A549 (cell line): ENCODE data around the gene LDLRAD3. TPM values are rescaled to one million over a fixed set of nuclear protein-coding genes. Genes with fewer than 3 reads are reported as not detected.

Source experiments
- ATAC-seq, 2 experiments: fragments of 200-7000 bp in 1 of 2; fragments of >200 bp in 1 of 2; cut with Nextera tagmentation in 1 of 2; cut with Tn5 transposase in 1 of 2; 3 replicates each; pipeline versions ENCODE4 v1.8.0 to v1.9.1; 2018 to 2020; ENCODE audit warnings: mild to moderate bottlenecking in 1 of 2, moderate library complexity in 1 of 2
- CTCF ChIA-PET: fragments of 300-600 bp; sonication (Branson Sonifier 250); formaldehyde crosslinking; extraction: SDS; loops from one replicate; lab custom pipeline; 2021; ENCODE audit warnings: antibody characterized with exemption, inconsistent platforms; lab: Yijun Ruan, JAX
- POLR2A ChIA-PET: fragments of 350-600 bp; formaldehyde crosslinking; extraction: SDS; loops from one replicate; lab custom pipeline; 2021; ENCODE audit warnings: antibody characterized with exemption, inconsistent platforms; lab: Yijun Ruan, JAX
- DNase-seq, 2 experiments: peaks; one replicate each; pipeline versions ENCODE4 v3.0.0 to v3.0.0-alpha.2; 2011 to 2016; ENCODE audit warnings: low read depth in 1 of 2, low spot score in 1 of 2
- FAIRE-seq: peaks from 2 replicates; lab custom pipeline; 2011; peaks lifted over from hg19 to GRCh38; lab: Jason Lieb, UNC
- H3K27ac ChIP-seq, 2 experiments: fragments of >200 bp; sonication (Bioruptor Twin); formaldehyde crosslinking; 3 replicates each; pipeline ENCODE4 v1.5.1; 2016 to 2017
- H3K4me1 ChIP-seq: fragments of >200 bp; sonication (Bioruptor Twin); formaldehyde crosslinking; 3 replicates; pipeline ENCODE4 v1.6.1; 2016
- H3K4me2 ChIP-seq: fragments of >200 bp; sonication (Bioruptor Twin); formaldehyde crosslinking; 3 replicates; pipeline ENCODE4 v1.6.1; 2016
- H3K4me3 ChIP-seq: fragments of >200 bp; sonication (Bioruptor Twin); formaldehyde crosslinking; 3 replicates; pipeline ENCODE4 v1.5.1; 2016
- H3K9me3 ChIP-seq: fragments of >200 bp; sonication (Bioruptor Twin); formaldehyde crosslinking; 3 replicates; pipeline ENCODE4 v1.6.1; 2016
- BCL3 ChIP-seq: fragments of >200 bp; sonication (Bioruptor Twin); formaldehyde crosslinking; IDR thresholded peaks from 3 replicates; pipeline ENCODE4 v1.6.1; 2016
- BHLHE40 ChIP-seq: IDR thresholded peaks from 2 replicates; pipeline ENCODE4 v1.6.1; 2012; ENCODE audit warnings: low read depth, low read length, inconsistent platforms
- EHF ChIP-seq: fragments of 250-450 bp; sonication (Bioruptor Pico); IDR thresholded peaks from 2 replicates; pipeline ENCODE4 v1.5.0; 2020; ENCODE audit warnings: mild to moderate bottlenecking
- EHMT2 ChIP-seq: fragments of 200-600 bp; sonication (generic); IDR thresholded peaks from 2 replicates; pipeline ENCODE4 v1.6.1; 2016; ENCODE audit warnings: antibody characterized with exemption, low read depth, mild to moderate bottlenecking, moderate library complexity
- EP300 ChIP-seq, 2 experiments: fragments of >200 bp; sonication (Bioruptor Twin); formaldehyde crosslinking; IDR thresholded peaks; 2 replicates in 1 of 2; 3 replicates in 1 of 2; pipeline ENCODE4 v1.6.1; 2016 to 2017
- ESRRA ChIP-seq: fragments of 150-350 bp; IDR thresholded peaks from 2 replicates; pipeline ENCODE4 v1.6.1; 2014; ENCODE audit warnings: mild to moderate bottlenecking, low read length, borderline replicate concordance
- FOSB ChIP-seq: fragments of 250-450 bp; sonication (Bioruptor Pico); IDR thresholded peaks from 2 replicates; pipeline ENCODE4 v1.5.0; 2020; ENCODE audit warnings: mild to moderate bottlenecking, moderate library complexity
- FOSL2 ChIP-seq, 2 experiments: fragments of 450-650 bp in 1 of 2; fragments of >200 bp in 1 of 2; sonication (Bioruptor Twin) in 1 of 2; formaldehyde crosslinking; IDR thresholded peaks; 2 replicates each; pipeline versions ENCODE4 v1.5.0 to v1.6.1; 2016 to 2020; ENCODE audit warnings: mild to moderate bottlenecking in 1 of 2, moderate library complexity in 1 of 2
- GATA3 ChIP-seq: IDR thresholded peaks from 2 replicates; pipeline ENCODE4 v1.6.1; 2012; ENCODE audit warnings: borderline replicate concordance
- HES2 ChIP-seq: fragments of >200 bp; sonication (Bioruptor Twin); formaldehyde crosslinking; IDR thresholded peaks from 2 replicates; pipeline ENCODE4 v1.6.1; 2016
- HEYL ChIP-seq: fragments of 250-450 bp; sonication (Bioruptor Pico); IDR thresholded peaks from 2 replicates; pipeline ENCODE4 v1.8.0; 2021; ENCODE audit warnings: mild to moderate bottlenecking, moderate library complexity
- HOXB5 ChIP-seq: fragments of 250-450 bp; sonication (Bioruptor Pico); IDR thresholded peaks from 2 replicates; pipeline ENCODE4 v1.5.0; 2020; ENCODE audit warnings: mild to moderate bottlenecking, moderate library complexity
- KDM5A ChIP-seq: fragments of 200-600 bp; sonication (generic); IDR thresholded peaks from 2 replicates; pipeline ENCODE4 v1.6.1; 2016; ENCODE audit warnings: antibody characterized with exemption, mild to moderate bottlenecking
- RARB ChIP-seq: fragments of 250-450 bp; sonication (Bioruptor Pico); IDR thresholded peaks from 2 replicates; pipeline ENCODE4 v1.8.0; 2021; ENCODE audit warnings: mild to moderate bottlenecking, moderate library complexity
- REST ChIP-seq: fragments of 200-600 bp; sonication (generic); IDR thresholded peaks from 2 replicates; pipeline ENCODE4 v1.6.1; 2016; ENCODE audit warnings: antibody characterized with exemption, mild to moderate bottlenecking, moderate library complexity
- RFX5 ChIP-seq: fragments of 450-650 bp; IDR thresholded peaks from 2 replicates; pipeline ENCODE4 v1.7.1; 2014; ENCODE audit warnings: antibody characterized with exemption, mild to moderate bottlenecking, moderate library complexity
- SMC3 ChIP-seq: fragments of >200 bp; sonication (Bioruptor Twin); formaldehyde crosslinking; IDR thresholded peaks from 3 replicates; pipeline ENCODE4 v1.6.1; 2018; ENCODE audit warnings: inconsistent platforms
- TFCP2L1 ChIP-seq: fragments of 250-450 bp; sonication (Bioruptor Pico); IDR thresholded peaks from 2 replicates; pipeline ENCODE4 v1.5.0; 2021; ENCODE audit warnings: mild to moderate bottlenecking
- TP53 ChIP-seq: fragments of 250-450 bp; sonication (Bioruptor Pico); IDR thresholded peaks from 2 replicates; pipeline ENCODE4 v1.5.0; 2021; ENCODE audit warnings: mild to moderate bottlenecking, moderate library complexity
- USF2 ChIP-seq: fragments of 450-650 bp; IDR thresholded peaks from 2 replicates; pipeline ENCODE4 v1.6.1; 2014; ENCODE audit warnings: antibody characterized with exemption
- ZFP36 ChIP-seq: fragments of 450-650 bp; IDR thresholded peaks from 2 replicates; pipeline ENCODE4 v1.6.1; 2014; ENCODE audit warnings: borderline replicate concordance; ENCODE audit not compliant: partially characterized antibody
- ZNF302 ChIP-seq: fragments of 250-450 bp; sonication (Bioruptor Pico); IDR thresholded peaks from 2 replicates; pipeline ENCODE4 v1.9.0; 2021; ENCODE audit warnings: inconsistent platforms, mild to moderate bottlenecking, moderate library complexity
- WGBS: methylation state at CpG from one replicate; pipeline ENCODE4 v1.1.6; 2017; ENCODE audit errors: missing lambda C conversion rate; 5-methylcytosine and 5-hydroxymethylcytosine counted together
- polyA plus RNA-seq, 4 experiments: library from polyadenylated mRNA; depleted of rRNA in 3 of 4; stranded (reverse); fragments of >200 nt; fragmentation: RNase III in 1 of 4; extraction: RNeasy Plus Mini Kit Qiagen cat#74134 plus additional on column Dnase treatment in 1 of 4; gene quantifications; 2 replicates in 3 of 4; 3 replicates in 1 of 4; pipeline ENCODE4 v1.2.3, GENCODE V29; 2011 to 2017

Gene LDLRAD3
- polyA plus RNA-seq, 2 of the 4 experiments (the other 2 are of a cell fraction): 10.5 to 13.2 TPM

GRCh38 chr11:36035454-36035853 lies 91.6 kb downstream of the LDLRAD3 start:
- H3K9me3 ChIP-seq: no peaks in the 10 kb centered on the region
- H3K27ac ChIP-seq: peak overlapping the region; percentile 48 to 69; a peak in 3 of 6 replicates
- TF ChIP-seq HOXB5 (CRISPR knock-in tag): no peak
- no peak for TF ChIP-seq RARB (CRISPR knock-in tag)
- TF ChIP-seq RFX5: no peak
- TF ChIP-seq SMC3: no peak
- no peak for TF ChIP-seq HEYL (CRISPR knock-in tag)
- no peak for TF ChIP-seq ZFP36
- no peak for TF ChIP-seq HES2
- no peak for TF ChIP-seq ESRRA
- TF ChIP-seq BCL3: no peak
- TF ChIP-seq ZNF302 (CRISPR knock-in tag): no peak
- no peak for TF ChIP-seq FOSL2 (IDR thresholded peaks at IDR 0.05)
- no peak for TF ChIP-seq FOSL2 (CRISPR knock-in tag; IDR thresholded peaks at IDR 0.05)
- TF ChIP-seq EP300 (IDR thresholded peaks at IDR 0.05): no peak
- TF ChIP-seq BHLHE40: no peak
- no peak for TF ChIP-seq USF2
- no peak for TF ChIP-seq EHF (CRISPR knock-in tag)
- no peak for TF ChIP-seq KDM5A
- TF ChIP-seq TP53 (CRISPR knock-in tag): no peak
- TF ChIP-seq TFCP2L1 (CRISPR knock-in tag): no peak
- TF ChIP-seq EHMT2: no peak
- WGBS: 92% methylated on average over 1 of the region's 1 CpG
- peak overlapping the region; percentile 35 for H3K4me2 ChIP-seq
- CTCF ChIA-PET: interaction anchor here (1.0 to 1.5 kb wide), 3 partner anchors 21 to 223 kb away, joined by 3 to 5 read pairs (median 3); no protein-coding TSS in a partner anchor
- POLR2A ChIA-PET: no interaction called here
- no peak overlapping the region for H3K4me3 ChIP-seq
- no peak for FAIRE-seq
- no peak for ATAC-seq
- DNase-seq: no peak
- H3K4me1 ChIP-seq: peaks cover 28% of the 10 kb centered on the region

- DNase-seq (no peak), ATAC-seq (no peak), FAIRE-seq (no peak)
- TF ChIP-seq FOSB (CRISPR knock-in tag): no peak
- no peak for TF ChIP-seq HEYL (CRISPR knock-in tag)
- no peak for TF ChIP-seq TP53 (CRISPR knock-in tag)
- TF ChIP-seq GATA3: no peak
- TF ChIP-seq REST: no peak
- ChIA-PET CTCF (interaction anchor here (1.0 to 1.5 kb wide), 2 partner anchors 20 to 222 kb away, joined by 3 to 5 read pairs; no protein-coding TSS in a partner anchor), POLR2A (no interaction called here)
- Histone ChIP-seq H3K4me1 (peaks cover 28% of the 10 kb centered on the region), H3K4me3 (no peak overlapping the region), H3K9me3 (no peaks in the 10 kb centered on the region), H3K27ac (no peak overlapping the region; a peak in 1 of 6 replicates), H3K4me2 (no peak overlapping the region)
- 83% methylated on average over 6 of the region's 9 CpGs for WGBS
Measured at GRCh38 chr11:36035999-36036398, 92.1 kb downstream of the LDLRAD3 start.
